Endothelial cell of umbilical vein (primary cell): ENCODE data around the gene REG3A.

ENCODE experiments used
- EZH2 ChIP-seq: IDR thresholded peaks from 2 replicates; pipeline ENCODE4 v1.6.1; 2012; ENCODE audit warnings: borderline replicate concordance, low read depth, mild to moderate bottlenecking, moderate library complexity, low read length, inconsistent platforms; ENCODE audit not compliant: severe bottlenecking
- FOS ChIP-seq: IDR thresholded peaks from 2 replicates; pipeline ENCODE4 v1.6.1; 2011; ENCODE audit warnings: mild to moderate bottlenecking, low read length, moderate library complexity, borderline replicate concordance; ENCODE audit not compliant: insufficient read depth
- GATA2 ChIP-seq: IDR thresholded peaks from 2 replicates; pipeline ENCODE4 v1.7.0; 2011; ENCODE audit warnings: low read depth, mild to moderate bottlenecking, moderate library complexity, mixed read lengths, low read length; ENCODE audit not compliant: insufficient read length, insufficient read depth
- JUN ChIP-seq: IDR thresholded peaks from 2 replicates; pipeline ENCODE4 v1.6.1; 2011; ENCODE audit warnings: borderline replicate concordance, low read depth; ENCODE audit not compliant: insufficient read length, insufficient read depth
- MYC ChIP-seq: IDR thresholded peaks from one replicate; pipeline ENCODE4 v1.6.1; 2011; ENCODE audit warnings: mild to moderate bottlenecking, low read depth, low read length
- POLR2A ChIP-seq: IDR thresholded peaks from 2 replicates; pipeline ENCODE4 v1.6.1; 2012; ENCODE audit warnings: low read depth, mild to moderate bottlenecking, control low read depth, low read length
- POLR2AphosphoS5 ChIP-seq: IDR thresholded peaks from 2 replicates; pipeline ENCODE4 v1.6.1; 2012; ENCODE audit warnings: low read depth, mild to moderate bottlenecking, control low read depth, low read length, moderate library complexity; ENCODE audit not compliant: insufficient read depth
- TF ChIP-seq, protein P1 (sequence below), 2 donors: IDR thresholded peaks; 1 replicate in 1 of 2; 2 replicates in 1 of 2; pipeline ENCODE4 v1.5.1; 2011; ENCODE audit warnings: low read length in 2 of 2, mild to moderate bottlenecking in 2 of 2, moderate library complexity in 2 of 2, control low read depth in 1 of 2, inconsistent platforms in 1 of 2, low read depth in 1 of 2; ENCODE audit not compliant: insufficient read depth in 1 of 2; ENCODE audit errors: extremely low read depth in 1 of 2
- TF ChIP-seq, protein P2 (sequence below): IDR thresholded peaks from 2 replicates; pipeline ENCODE4 v1.6.1; 2011; ENCODE audit not compliant: insufficient read depth, insufficient read length

DNA sequence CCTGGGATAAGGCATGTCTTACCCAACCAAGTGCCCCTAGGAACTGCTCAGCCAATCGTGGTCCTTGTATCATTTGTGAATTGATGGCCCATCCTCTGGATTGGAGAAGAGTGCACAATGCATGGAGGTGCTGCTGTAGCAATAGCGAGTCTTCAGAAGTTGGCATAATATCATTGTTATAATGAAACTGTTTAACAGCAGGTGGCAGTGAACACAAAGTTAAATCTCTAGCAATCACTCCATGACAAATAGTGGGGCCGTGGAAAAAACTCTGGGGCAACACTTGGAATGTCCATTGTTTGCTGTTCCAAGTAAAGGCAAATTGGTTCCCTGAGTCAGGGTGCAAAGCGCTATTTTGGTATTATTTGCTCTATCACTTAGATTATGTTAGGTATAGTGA lies 27.9 kb downstream of the REG3A start:
- TF ChIP-seq, protein P1, sequence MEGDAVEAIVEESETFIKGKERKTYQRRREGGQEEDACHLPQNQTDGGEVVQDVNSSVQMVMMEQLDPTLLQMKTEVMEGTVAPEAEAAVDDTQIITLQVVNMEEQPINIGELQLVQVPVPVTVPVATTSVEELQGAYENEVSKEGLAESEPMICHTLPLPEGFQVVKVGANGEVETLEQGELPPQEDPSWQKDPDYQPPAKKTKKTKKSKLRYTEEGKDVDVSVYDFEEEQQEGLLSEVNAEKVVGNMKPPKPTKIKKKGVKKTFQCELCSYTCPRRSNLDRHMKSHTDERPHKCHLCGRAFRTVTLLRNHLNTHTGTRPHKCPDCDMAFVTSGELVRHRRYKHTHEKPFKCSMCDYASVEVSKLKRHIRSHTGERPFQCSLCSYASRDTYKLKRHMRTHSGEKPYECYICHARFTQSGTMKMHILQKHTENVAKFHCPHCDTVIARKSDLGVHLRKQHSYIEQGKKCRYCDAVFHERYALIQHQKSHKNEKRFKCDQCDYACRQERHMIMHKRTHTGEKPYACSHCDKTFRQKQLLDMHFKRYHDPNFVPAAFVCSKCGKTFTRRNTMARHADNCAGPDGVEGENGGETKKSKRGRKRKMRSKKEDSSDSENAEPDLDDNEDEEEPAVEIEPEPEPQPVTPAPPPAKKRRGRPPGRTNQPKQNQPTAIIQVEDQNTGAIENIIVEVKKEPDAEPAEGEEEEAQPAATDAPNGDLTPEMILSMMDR (IDR thresholded peaks at IDR 0.05; ENCODE audit: extremely low read depth in 1 of 2, insufficient read depth in 1 of 2, low read depth in 1 of 2, low read length in 2 of 2) = no peak
- TF ChIP-seq MYC (no peak), EZH2 (no peak), POLR2A (no peak), POLR2AphosphoS5 (no peak), FOS (no peak), JUN (no peak), GATA2 (no peak)
- TF ChIP-seq, protein P2, sequence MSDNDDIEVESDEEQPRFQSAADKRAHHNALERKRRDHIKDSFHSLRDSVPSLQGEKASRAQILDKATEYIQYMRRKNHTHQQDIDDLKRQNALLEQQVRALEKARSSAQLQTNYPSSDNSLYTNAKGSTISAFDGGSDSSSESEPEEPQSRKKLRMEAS = no peak
